Mesendoderm (in vitro differentiated cells): ENCODE data around the gene ACTA1.
"Not testable (repeated sequence)": the region's sequence is repeated elsewhere in the genome, so short reads cannot be mapped to it uniquely, and the experiment has no call there.

Experiments
- DNase-seq: peaks from one replicate; pipeline ENCODE4 v3.0.0; 2013
- H2AK5ac ChIP-seq: 2 replicates; pipeline ENCODE4 v1.6.1; 2013; ENCODE audit warnings: low read length, inconsistent platforms
- H2BK120ac ChIP-seq: 2 replicates; pipeline ENCODE4 v1.6.1; 2013; ENCODE audit warnings: low read depth, mild to moderate bottlenecking, low read length, moderate library complexity, mixed read lengths
- H2BK15ac ChIP-seq: replicated peaks from 2 replicates; pipeline ENCODE4 v1.6.1; 2013; ENCODE audit warnings: low read depth, mild to moderate bottlenecking, moderate library complexity
- H2BK5ac ChIP-seq: 2 replicates; pipeline ENCODE4 v1.6.1; 2013; ENCODE audit warnings: low read length, inconsistent platforms
- H3K18ac ChIP-seq: 2 replicates; pipeline ENCODE4 v1.6.1; 2013; ENCODE audit warnings: mild to moderate bottlenecking, low read length, mixed read lengths
- H3K23ac ChIP-seq: one replicate; pipeline ENCODE4 v1.6.1; 2013; ENCODE audit warnings: low read length
- H3K27ac ChIP-seq: 2 replicates; pipeline ENCODE4 v1.5.1; 2013; ENCODE audit warnings: low read depth, mild to moderate bottlenecking, inconsistent platforms, low read length, moderate library complexity
- H3K27me3 ChIP-seq: 2 replicates; pipeline ENCODE4 v1.6.1; 2013; ENCODE audit warnings: low read length, control low read depth, mild to moderate bottlenecking, inconsistent platforms; ENCODE audit not compliant: insufficient read depth, poor library complexity
- H3K36me3 ChIP-seq: 2 replicates; pipeline ENCODE4 v1.6.1; 2013; ENCODE audit warnings: low read length, inconsistent platforms; ENCODE audit not compliant: control insufficient read depth, insufficient read depth
- H3K4ac ChIP-seq: one replicate; pipeline ENCODE4 v1.6.1; 2013; ENCODE audit warnings: low read depth, mild to moderate bottlenecking, low read length, moderate library complexity
- H3K4me1 ChIP-seq: 2 replicates; pipeline ENCODE4 v1.6.1; 2013; ENCODE audit warnings: low read depth, low read length, inconsistent platforms; ENCODE audit not compliant: control insufficient read depth
- H3K4me2 ChIP-seq: 2 replicates; pipeline ENCODE4 v1.6.1; 2013; ENCODE audit warnings: low read length
- H3K4me3 ChIP-seq: 2 replicates; pipeline ENCODE4 v1.5.1; 2013; ENCODE audit warnings: mild to moderate bottlenecking, low read length
- H3K56ac ChIP-seq: one replicate; pipeline ENCODE4 v1.6.1; 2013; ENCODE audit warnings: low read length
- H3K79me1 ChIP-seq: 2 replicates; pipeline ENCODE4 v1.6.1; 2013; ENCODE audit warnings: low read length, inconsistent platforms
- H3K79me2 ChIP-seq: 2 replicates; pipeline ENCODE4 v1.6.1; 2013; ENCODE audit warnings: mild to moderate bottlenecking, low read length; ENCODE audit not compliant: control insufficient read depth, insufficient read depth
- H3K9ac ChIP-seq: 2 replicates; pipeline ENCODE4 v1.6.1; 2013; ENCODE audit warnings: low read length, inconsistent platforms
- H4K5ac ChIP-seq: one replicate; pipeline ENCODE4 v1.6.1; 2013; ENCODE audit warnings: low read length
- H4K8ac ChIP-seq: one replicate; pipeline ENCODE4 v1.6.1; 2013; ENCODE audit warnings: low read depth, mild to moderate bottlenecking, control low read depth, low read length, moderate library complexity
- WGBS: extraction: QIAGEN DNeasy Blood & Tissue Kit; methylation state at CpG from one replicate; pipeline ENCODE4 v1.1.7; 2013; ENCODE audit warnings: low lambda C conversion rate, missing lambda C conversion rate; ENCODE audit not compliant: insufficient coverage; ENCODE audit errors: extremely low coverage; 5-methylcytosine and 5-hydroxymethylcytosine counted together

ACTA1 gene

DNA sequence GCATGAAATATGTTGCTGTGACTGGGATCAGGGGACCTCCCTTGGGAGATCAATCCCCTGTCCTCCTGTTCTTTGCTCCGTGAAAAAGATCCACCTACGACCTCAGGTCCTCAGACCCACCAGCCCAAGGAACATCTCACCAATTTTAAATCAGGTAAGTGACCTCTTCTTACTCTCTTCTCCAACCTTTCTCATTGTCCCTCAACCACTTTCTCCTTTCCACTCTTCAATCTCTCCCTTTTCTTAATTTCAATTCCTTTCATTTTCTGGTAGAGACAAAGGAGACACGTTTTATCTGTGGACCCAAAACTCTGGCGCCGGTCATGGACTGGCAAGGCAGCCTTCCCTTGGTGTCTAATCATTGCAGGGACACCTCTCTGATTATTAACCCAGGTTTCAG, 21.1 kb downstream of the ACTA1 start:
- not testable (repeated sequence) for DNase-seq, H4K8ac ChIP-seq, H4K5ac ChIP-seq, H3K4me1 ChIP-seq, H3K27ac ChIP-seq, H3K79me2 ChIP-seq, H3K4me3 ChIP-seq, H3K27me3 ChIP-seq, H2BK120ac ChIP-seq, H3K4ac ChIP-seq, H3K4me2 ChIP-seq, H2BK5ac ChIP-seq, H2BK15ac ChIP-seq, H3K9ac ChIP-seq, H3K79me1 ChIP-seq, H3K18ac ChIP-seq, H3K23ac ChIP-seq, H3K56ac ChIP-seq, H3K36me3 ChIP-seq, H2AK5ac ChIP-seq
- no CpG with 5 or more reads among the region's 5 CpGs for WGBS

DNA sequence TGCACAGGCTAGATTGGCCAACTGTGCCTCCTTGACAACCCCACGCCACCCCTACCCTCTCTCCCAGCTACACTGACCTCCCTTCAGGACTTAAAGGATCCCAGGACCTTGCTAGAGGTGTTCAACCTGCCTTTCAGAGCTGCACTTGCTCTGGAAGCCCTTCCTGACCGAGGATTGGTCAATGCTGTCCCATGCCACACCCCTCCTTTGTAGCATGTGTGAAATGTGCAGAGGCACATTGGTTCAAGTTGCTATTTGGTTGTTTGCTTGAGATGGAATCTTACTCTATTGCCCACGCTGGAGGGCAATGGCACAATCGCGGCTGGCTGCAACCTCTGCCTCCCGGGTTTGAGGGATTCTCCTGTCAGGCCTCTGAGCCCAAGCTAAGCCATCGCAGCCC, 21.8 kb downstream of the ACTA1 start:
- no peak overlapping the region for H3K27ac ChIP-seq
- no CpG with 5 or more reads among the region's 7 CpGs for WGBS

DNA sequence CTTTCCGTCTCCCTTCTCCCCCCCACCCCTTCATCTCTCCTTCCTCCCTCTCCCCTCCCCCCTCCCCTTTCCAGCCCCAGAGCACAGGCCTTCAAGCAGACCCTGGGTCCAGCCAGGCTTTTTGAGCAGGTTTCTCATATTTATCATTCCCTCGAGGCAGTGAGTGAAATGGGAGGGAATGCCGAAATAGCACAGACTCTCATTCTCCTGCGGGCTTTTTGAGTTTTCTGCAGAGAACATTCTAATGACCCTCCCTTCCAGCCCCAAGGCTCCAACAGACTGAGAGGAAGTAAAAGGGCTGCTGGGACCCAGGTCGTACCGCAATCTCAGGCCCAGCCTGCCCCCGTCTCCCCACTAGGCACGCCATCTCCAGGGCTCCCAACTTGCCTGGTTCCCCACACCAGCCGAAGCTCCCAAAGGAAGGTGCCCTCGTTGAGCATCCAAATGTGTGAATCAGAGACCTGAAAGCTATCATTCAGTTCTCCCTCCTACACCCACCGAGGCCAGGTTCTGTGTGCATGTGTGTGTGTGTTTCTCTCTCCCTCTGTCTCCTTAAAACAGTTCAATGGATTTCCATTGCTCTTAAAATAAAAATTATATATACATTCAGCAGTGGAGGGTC, 22.3 kb downstream of the ACTA1 start:
- DNase-seq = no peak
- no CpG with 5 or more reads among the region's 11 CpGs for WGBS
- Histone ChIP-seq H3K4me2 (no peak overlapping the region), H3K36me3 (no peaks in the 10 kb centered on the region), H3K9ac (no peak overlapping the region), H3K27ac (no peak overlapping the region), H3K4ac (no peak overlapping the region), H2BK5ac (no peak overlapping the region), H3K56ac (peak overlapping the region; percentile 51), H2AK5ac (no peak overlapping the region), H3K4me3 (no peak overlapping the region), H2BK15ac (no peak overlapping the region), H3K23ac (no peak overlapping the region), H3K27me3 (peaks cover 2% of the 10 kb centered on the region), H3K4me1 (peaks cover 8% of the 10 kb centered on the region), H4K8ac (no peak overlapping the region), H3K18ac (peak overlapping the region; percentile 3), H2BK120ac (no peak overlapping the region), H3K79me2 (no peaks in the 10 kb centered on the region), H4K5ac (no peak overlapping the region), H3K79me1 (no peaks in the 10 kb centered on the region)

More for the DNA sequence above, 21.8 kb downstream of the ACTA1 start:
- no peak overlapping the region for H4K8ac ChIP-seq
- no peak overlapping the region for H3K4me3 ChIP-seq
- no peak overlapping the region for H2AK5ac ChIP-seq
- H3K56ac ChIP-seq = no peak overlapping the region
- no peak overlapping the region for H2BK120ac ChIP-seq
- H3K18ac ChIP-seq = no peak overlapping the region
- H3K9ac ChIP-seq = no peak overlapping the region
- no peak overlapping the region for H2BK5ac ChIP-seq
- H2BK15ac ChIP-seq = no peak overlapping the region
- peaks cover 2% of the 10 kb centered on the region for H3K27me3 ChIP-seq
- DNase-seq = no peak
- H4K5ac ChIP-seq = no peak overlapping the region
- H3K4me2 ChIP-seq = no peak overlapping the region
- no peak overlapping the region for H3K4ac ChIP-seq
- H3K36me3 ChIP-seq = no peaks in the 10 kb centered on the region
- no peak overlapping the region for H3K23ac ChIP-seq
- peaks cover 8% of the 10 kb centered on the region for H3K4me1 ChIP-seq
- no peaks in the 10 kb centered on the region for H3K79me1 ChIP-seq
- no peaks in the 10 kb centered on the region for H3K79me2 ChIP-seq

- Histone ChIP-seq H2BK15ac (no peak overlapping the region), H3K23ac (no peak overlapping the region), H4K8ac (no peak overlapping the region), H3K36me3 (no peaks in the 10 kb centered on the region), H3K79me2 (no peaks in the 10 kb centered on the region), H3K4me2 (no peak overlapping the region), H3K4me3 (no peak overlapping the region), H3K4me1 (peaks cover 8% of the 10 kb centered on the region), H4K5ac (no peak overlapping the region), H3K79me1 (no peaks in the 10 kb centered on the region), H3K27ac (no peak overlapping the region), H2BK120ac (no peak overlapping the region), H3K9ac (no peak overlapping the region), H2AK5ac (no peak overlapping the region), H3K27me3 (peaks cover 2% of the 10 kb centered on the region), H3K4ac (no peak overlapping the region), H3K18ac (no peak overlapping the region), H3K56ac (no peak overlapping the region), H2BK5ac (no peak overlapping the region)
- WGBS = no CpG with 5 or more reads among the region's 14 CpGs
- DNase-seq = peak; percentile 72
Measured at GRCh38 chr1:229410692-229411433, 23.0 kb downstream of the ACTA1 start.

- H3K4ac ChIP-seq = no peak overlapping the region
- H4K8ac ChIP-seq = no peak overlapping the region
- peaks cover 2% of the 10 kb centered on the region for H3K27me3 ChIP-seq
- no peak overlapping the region for H2AK5ac ChIP-seq
- no peak overlapping the region for H3K23ac ChIP-seq
- no peak overlapping the region for H4K5ac ChIP-seq
- no peak overlapping the region for H3K56ac ChIP-seq
- H3K36me3 ChIP-seq = no peaks in the 10 kb centered on the region
- no peak for DNase-seq
- no peak overlapping the region for H3K4me2 ChIP-seq
- WGBS = no CpG with 5 or more reads among the region's 9 CpGs
- no peak overlapping the region for H2BK120ac ChIP-seq
- H3K18ac ChIP-seq = no peak overlapping the region
- no peak overlapping the region for H3K9ac ChIP-seq
- H2BK5ac ChIP-seq = no peak overlapping the region
- no peak overlapping the region for H2BK15ac ChIP-seq
- H3K79me2 ChIP-seq = no peaks in the 10 kb centered on the region
- H3K27ac ChIP-seq = no peak overlapping the region
- H3K79me1 ChIP-seq = no peaks in the 10 kb centered on the region
- no peak overlapping the region for H3K4me3 ChIP-seq
- H3K4me1 ChIP-seq = peaks cover 8% of the 10 kb centered on the region
Measured at GRCh38 chr1:229410370-229410691, 23.6 kb downstream of the ACTA1 start.
